ENCODE measurements around the gene NCKAP5.

The NCKAP5 gene

DNA sequence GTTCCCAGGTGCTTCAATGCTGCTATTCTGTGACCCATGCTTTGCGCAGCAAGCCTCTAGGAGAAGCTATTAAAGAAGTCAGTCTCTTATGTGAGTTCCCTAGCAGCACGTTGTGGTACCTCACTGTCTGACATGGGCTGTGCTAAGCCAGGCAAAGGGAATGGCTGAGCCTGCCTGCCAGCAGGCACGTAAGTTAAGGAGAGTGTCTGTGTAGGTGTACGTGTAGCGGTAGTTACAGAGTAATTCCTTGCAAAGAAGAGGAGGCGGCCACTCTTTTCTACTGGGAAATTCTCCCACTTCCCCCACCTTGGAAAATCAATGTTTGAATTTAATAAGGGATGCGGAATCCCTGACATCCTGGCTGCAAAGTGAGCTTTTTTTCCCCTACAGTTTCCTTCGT, 774.7 kb downstream of the NCKAP5 start:
- TF ChIP-seq, protein P1, sequence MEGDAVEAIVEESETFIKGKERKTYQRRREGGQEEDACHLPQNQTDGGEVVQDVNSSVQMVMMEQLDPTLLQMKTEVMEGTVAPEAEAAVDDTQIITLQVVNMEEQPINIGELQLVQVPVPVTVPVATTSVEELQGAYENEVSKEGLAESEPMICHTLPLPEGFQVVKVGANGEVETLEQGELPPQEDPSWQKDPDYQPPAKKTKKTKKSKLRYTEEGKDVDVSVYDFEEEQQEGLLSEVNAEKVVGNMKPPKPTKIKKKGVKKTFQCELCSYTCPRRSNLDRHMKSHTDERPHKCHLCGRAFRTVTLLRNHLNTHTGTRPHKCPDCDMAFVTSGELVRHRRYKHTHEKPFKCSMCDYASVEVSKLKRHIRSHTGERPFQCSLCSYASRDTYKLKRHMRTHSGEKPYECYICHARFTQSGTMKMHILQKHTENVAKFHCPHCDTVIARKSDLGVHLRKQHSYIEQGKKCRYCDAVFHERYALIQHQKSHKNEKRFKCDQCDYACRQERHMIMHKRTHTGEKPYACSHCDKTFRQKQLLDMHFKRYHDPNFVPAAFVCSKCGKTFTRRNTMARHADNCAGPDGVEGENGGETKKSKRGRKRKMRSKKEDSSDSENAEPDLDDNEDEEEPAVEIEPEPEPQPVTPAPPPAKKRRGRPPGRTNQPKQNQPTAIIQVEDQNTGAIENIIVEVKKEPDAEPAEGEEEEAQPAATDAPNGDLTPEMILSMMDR (IDR thresholded peaks at IDR 0.05; ENCODE audit: control insufficient read depth, insufficient read depth, low read depth, low read length, missing control alignments): no peak
- no peak overlapping the region for H3K4me3 ChIP-seq (ENCODE audit: control insufficient read depth, low read depth, low read length)
- no peak for DNase-seq (ENCODE audit: low read depth)

DNA sequence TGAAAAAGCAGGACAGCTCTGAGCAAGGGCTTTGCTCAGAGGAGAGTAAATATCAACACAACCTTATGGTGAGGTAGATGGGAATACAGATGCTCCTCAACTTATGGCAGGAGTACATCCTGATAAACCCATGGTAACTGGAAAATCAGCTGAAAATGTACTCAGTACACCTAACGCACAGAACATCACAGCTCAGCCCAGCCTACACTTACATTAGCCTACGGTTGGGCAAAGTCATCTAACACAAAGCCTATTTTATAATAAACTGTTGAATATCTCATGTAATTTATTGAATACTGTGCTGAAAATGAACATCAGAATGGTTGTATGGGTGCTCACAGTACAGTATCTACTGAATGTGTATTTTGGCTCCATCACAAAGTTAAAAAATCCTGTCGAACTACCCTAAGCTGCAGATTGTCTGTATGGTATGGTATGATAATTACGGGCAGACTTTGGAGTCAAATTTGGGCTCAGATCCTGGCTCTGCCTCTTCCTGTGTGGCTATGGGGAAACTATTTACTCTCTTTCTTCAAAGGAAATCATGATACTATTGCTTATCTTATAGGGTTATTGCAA, 778.0 kb downstream of the NCKAP5 start:
- no peak overlapping the region for H3K4me3 ChIP-seq (ENCODE audit: control insufficient read depth, low read depth, low read length)
- DNase-seq (ENCODE audit: low read depth): no peak
- TF ChIP-seq, protein P1 (IDR thresholded peaks at IDR 0.05; ENCODE audit: control insufficient read depth, insufficient read depth, low read depth, low read length, missing control alignments): no peak

DNA sequence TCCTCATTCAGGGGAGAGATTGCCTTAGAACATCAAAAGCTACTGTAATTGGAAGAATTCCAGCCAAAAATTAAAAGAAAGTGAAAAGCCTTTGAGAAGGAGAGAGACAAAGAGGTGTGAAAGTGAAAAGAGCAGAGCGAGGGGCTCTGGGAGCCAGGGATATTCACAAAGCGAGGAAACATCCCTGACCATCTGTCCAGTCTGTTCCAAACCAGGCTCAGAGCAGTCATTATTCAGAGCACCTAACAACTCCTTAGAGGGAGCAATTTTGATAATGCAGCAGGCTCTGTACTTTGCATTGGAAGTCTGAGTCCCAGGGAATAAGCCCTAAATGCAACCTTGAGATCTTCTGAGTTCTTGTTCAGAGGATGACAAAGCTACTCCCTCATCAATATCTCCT, 779.2 kb downstream of the NCKAP5 start:
- TF ChIP-seq, protein P1 (IDR thresholded peaks at IDR 0.05; ENCODE audit: control insufficient read depth, insufficient read depth, low read depth, low read length, missing control alignments): no peak
- no peak for DNase-seq (ENCODE audit: low read depth)

DNA sequence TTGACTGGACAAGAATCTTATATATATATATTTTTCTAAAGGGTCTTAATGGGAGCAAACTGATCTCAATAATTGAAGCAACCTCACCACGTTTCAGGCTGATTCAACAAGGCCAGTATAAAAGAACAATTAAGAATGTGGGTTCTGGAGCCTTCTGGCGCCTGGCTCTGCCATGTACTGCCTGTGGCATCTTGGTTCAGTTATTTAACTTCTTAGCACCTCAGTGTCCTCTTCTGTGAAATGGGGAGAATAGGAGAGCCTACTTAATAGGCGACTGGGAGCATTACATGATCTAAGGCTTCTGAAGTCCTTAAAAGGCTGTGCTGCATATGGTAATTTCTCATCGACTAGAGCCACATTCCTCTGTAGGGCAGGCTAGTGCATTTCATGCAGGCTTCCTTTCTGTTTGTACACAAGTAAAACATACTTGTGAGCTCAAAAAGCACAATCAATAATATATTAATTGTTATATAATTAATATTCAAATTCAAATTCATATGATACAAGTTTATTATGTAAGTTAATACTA, 779.9 kb downstream of the NCKAP5 start:
- no peak for DNase-seq (ENCODE audit: low read depth)

More for the DNA sequence above, 779.2 kb downstream of the NCKAP5 start:
- no peak overlapping the region for H3K4me3 ChIP-seq (ENCODE audit: control insufficient read depth, low read depth, low read length)

DNA sequence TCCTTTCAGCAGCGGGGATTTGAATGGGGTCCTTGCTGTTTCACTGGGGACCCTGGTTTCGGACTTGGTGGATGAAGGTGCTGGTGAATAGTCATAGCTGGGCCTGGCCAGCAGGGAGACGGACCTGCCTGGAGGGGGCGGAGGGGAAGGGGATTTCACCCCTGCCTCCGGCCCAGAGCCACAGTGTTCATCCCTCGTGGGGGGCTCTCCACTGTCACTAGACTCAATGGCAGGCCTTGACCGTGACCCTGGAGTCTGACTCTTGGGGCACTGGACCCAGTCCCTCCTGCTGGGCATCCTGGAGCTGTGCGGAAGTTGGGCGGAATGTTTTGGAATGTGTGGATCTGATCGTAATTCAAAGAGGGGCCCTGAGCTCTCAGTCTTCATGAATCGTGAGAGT, 784.4 kb downstream of the NCKAP5 start:
- no peak for DNase-seq (ENCODE audit: low read depth)
- no peak overlapping the region for H3K4me3 ChIP-seq (ENCODE audit: control insufficient read depth, low read depth, low read length)
- TF ChIP-seq, protein P1 (IDR thresholded peaks at IDR 0.05; ENCODE audit: control insufficient read depth, insufficient read depth, low read depth, low read length, missing control alignments): no peak

More for the DNA sequence above, 779.9 kb downstream of the NCKAP5 start:
- TF ChIP-seq, protein P1 (IDR thresholded peaks at IDR 0.05; ENCODE audit: control insufficient read depth, insufficient read depth, low read depth, low read length, missing control alignments): no peak
- H3K4me3 ChIP-seq (ENCODE audit: control insufficient read depth, low read depth, low read length): no peak overlapping the region

DNA sequence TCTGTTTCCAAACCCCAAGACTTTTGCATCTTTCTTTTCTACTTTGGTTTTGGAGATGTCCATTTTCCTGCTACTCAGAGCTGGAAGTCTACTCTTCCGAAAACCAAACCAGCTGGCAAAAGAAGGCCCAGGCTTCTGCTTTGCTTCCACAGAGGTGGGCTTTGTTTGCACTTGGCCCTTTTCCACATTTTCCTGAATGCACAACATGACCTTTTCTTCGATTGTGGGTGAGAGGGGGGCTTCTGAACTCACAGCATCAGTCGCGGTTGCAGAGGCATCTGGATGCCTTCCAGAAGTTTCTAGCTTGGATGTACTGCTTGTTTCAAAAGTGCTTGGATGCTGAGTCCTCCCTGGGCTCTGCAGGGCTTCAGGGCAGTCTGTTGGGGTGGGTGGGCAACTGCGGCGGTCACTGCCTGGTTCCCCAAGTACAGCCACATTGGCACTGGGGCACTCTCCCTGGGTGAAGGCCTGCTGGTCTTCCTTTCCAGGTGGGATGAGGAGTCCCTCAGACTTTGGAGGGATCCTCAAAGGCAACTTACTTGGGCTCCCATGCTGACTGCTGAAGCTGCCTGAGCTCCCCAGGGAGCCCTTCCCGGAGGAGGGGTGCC, 786.0 kb downstream of the NCKAP5 start:
- no peak overlapping the region for H3K4me3 ChIP-seq (ENCODE audit: control insufficient read depth, low read depth, low read length)
- DNase-seq (ENCODE audit: low read depth): no peak
- TF ChIP-seq, protein P1 (IDR thresholded peaks at IDR 0.05; ENCODE audit: control insufficient read depth, insufficient read depth, low read depth, low read length, missing control alignments): no peak
